ENCODE measurements around the gene LHX1. TPM values are rescaled to one million over a fixed set of nuclear protein-coding genes. Genes with fewer than 3 reads are reported as not detected.

The LHX1 gene
- polyA plus RNA-seq, 1 donor from 2014 or later: 2.5 TPM

DNA sequence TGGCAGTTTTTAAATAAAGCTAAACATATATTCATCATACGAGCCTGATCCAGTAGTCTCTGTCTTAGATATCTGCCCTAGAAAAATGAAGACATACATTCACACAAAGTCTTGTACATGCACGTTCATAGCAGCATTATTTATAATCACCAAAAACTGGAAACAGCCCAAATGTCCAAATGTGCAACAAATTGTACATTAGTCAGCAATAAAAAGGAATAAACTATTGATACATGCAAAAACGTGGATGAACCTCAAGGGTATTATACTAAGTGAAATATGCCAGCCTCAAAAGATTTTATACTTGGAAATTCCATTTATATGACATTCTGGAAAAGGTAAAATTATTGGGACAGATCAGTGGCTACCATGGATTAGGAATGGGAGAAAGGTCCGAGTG is 34.2 kb downstream of the LHX1 start:
- no peaks in the 10 kb centered on the region for H3K36me3 ChIP-seq (ENCODE audit: insufficient read depth, low read length)
- H3F3A ChIP-seq (ENCODE audit: insufficient read depth, low read length, poor library complexity, severe bottlenecking): no peaks in the 10 kb centered on the region
- H3K4me2 ChIP-seq (ENCODE audit: low read length): no peak overlapping the region
- no peak overlapping the region for H2AFZ ChIP-seq (ENCODE audit: low read depth, low read length)
- no peaks in the 10 kb centered on the region for H3K9me3 ChIP-seq (ENCODE audit: low read length)
- no peaks in the 10 kb centered on the region for H3K27me3 ChIP-seq (ENCODE audit: insufficient read depth, low read depth, low read length)
- H3K9me2 ChIP-seq (ENCODE audit: insufficient read depth, low read length): no peaks in the 10 kb centered on the region
- no peak overlapping the region for H3K4me3 ChIP-seq (ENCODE audit: low read length)
- TF ChIP-seq RAD21 (conservative IDR thresholded peaks at IDR 0.05) (no peak), TAF1 (IDR thresholded peaks at IDR 0.05; ENCODE audit: low read depth) (no peak), SMC3 (conservative IDR thresholded peaks at IDR 0.05; ENCODE audit: poor library complexity) (no peak), EP300 (conservative IDR thresholded peaks at IDR 0.05; ENCODE audit: poor library complexity, severe bottlenecking) (no peak), EZH2 (IDR thresholded peaks at IDR 0.05; ENCODE audit: borderline replicate concordance, insufficient read depth, low read length, poor library complexity, severe bottlenecking) (no peak), MXI1 (conservative IDR thresholded peaks at IDR 0.05; ENCODE audit: poor library complexity, severe bottlenecking) (no peak), REST (IDR thresholded peaks at IDR 0.05; ENCODE audit: borderline replicate concordance) (no peak), POLR2AphosphoS5 (IDR thresholded peaks at IDR 0.05) (no peak)
- TF ChIP-seq, protein P1, sequence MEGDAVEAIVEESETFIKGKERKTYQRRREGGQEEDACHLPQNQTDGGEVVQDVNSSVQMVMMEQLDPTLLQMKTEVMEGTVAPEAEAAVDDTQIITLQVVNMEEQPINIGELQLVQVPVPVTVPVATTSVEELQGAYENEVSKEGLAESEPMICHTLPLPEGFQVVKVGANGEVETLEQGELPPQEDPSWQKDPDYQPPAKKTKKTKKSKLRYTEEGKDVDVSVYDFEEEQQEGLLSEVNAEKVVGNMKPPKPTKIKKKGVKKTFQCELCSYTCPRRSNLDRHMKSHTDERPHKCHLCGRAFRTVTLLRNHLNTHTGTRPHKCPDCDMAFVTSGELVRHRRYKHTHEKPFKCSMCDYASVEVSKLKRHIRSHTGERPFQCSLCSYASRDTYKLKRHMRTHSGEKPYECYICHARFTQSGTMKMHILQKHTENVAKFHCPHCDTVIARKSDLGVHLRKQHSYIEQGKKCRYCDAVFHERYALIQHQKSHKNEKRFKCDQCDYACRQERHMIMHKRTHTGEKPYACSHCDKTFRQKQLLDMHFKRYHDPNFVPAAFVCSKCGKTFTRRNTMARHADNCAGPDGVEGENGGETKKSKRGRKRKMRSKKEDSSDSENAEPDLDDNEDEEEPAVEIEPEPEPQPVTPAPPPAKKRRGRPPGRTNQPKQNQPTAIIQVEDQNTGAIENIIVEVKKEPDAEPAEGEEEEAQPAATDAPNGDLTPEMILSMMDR (IDR thresholded peaks at IDR 0.05; ENCODE audit: poor library complexity, severe bottlenecking): no peak
- H3K79me2 ChIP-seq (replicated peaks; ENCODE audit: insufficient read depth, low read length): no peaks in the 10 kb centered on the region
- no peaks in the 10 kb centered on the region for H4K20me1 ChIP-seq (ENCODE audit: insufficient read depth)
- no peak overlapping the region for H3K9ac ChIP-seq (ENCODE audit: low read length)
- no peak overlapping the region for H3K27ac ChIP-seq (ENCODE audit: low read length)

DNA sequence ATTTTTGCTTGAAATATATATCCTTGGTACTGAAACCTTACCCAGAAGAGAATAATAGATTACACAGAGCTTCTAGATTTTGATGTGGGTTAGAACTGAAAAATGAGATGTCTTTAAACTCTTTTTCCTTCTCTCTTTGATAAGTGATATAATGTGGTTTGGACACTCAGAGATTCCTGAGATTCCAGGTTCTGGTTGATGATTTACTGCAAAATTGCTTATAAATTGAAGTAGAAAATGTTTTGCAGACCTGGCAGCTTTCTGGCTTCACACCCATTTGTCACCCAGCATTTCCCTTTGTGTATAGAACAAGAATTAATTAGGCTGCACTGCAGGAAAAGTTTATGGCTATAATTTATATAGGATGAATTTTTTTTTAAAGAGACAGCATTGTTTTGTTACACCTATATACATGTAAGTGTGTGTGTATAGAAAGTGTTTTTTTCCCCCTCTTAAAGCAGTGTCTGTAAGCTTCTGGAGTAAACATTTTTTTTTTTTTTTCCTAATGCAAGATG is 35.0 kb downstream of the LHX1 start:
- Histone ChIP-seq H3K27ac (ENCODE audit: low read length) (no peak overlapping the region), H3K27me3 (ENCODE audit: insufficient read depth, low read depth, low read length) (no peaks in the 10 kb centered on the region), H3K4me3 (ENCODE audit: low read length) (no peak overlapping the region), H3F3A (ENCODE audit: insufficient read depth, low read length, poor library complexity, severe bottlenecking) (no peaks in the 10 kb centered on the region), H3K9me3 (ENCODE audit: low read length) (no peaks in the 10 kb centered on the region), H3K4me2 (ENCODE audit: low read length) (no peak overlapping the region), H3K36me3 (ENCODE audit: insufficient read depth, low read length) (no peaks in the 10 kb centered on the region), H2AFZ (ENCODE audit: low read depth, low read length) (no peak overlapping the region), H4K20me1 (ENCODE audit: insufficient read depth) (no peaks in the 10 kb centered on the region), H3K9ac (ENCODE audit: low read length) (no peak overlapping the region), H3K9me2 (ENCODE audit: insufficient read depth, low read length) (no peaks in the 10 kb centered on the region), H3K79me2 (replicated peaks; ENCODE audit: insufficient read depth, low read length) (no peaks in the 10 kb centered on the region)
- no peak for TF ChIP-seq EP300 (conservative IDR thresholded peaks at IDR 0.05; ENCODE audit: poor library complexity, severe bottlenecking)
- no peak for TF ChIP-seq SMC3 (conservative IDR thresholded peaks at IDR 0.05; ENCODE audit: poor library complexity)
- TF ChIP-seq RAD21 (conservative IDR thresholded peaks at IDR 0.05): no peak
- TF ChIP-seq EZH2 (IDR thresholded peaks at IDR 0.05; ENCODE audit: borderline replicate concordance, insufficient read depth, low read length, poor library complexity, severe bottlenecking): no peak
- TF ChIP-seq REST (IDR thresholded peaks at IDR 0.05; ENCODE audit: borderline replicate concordance): no peak
- no peak for TF ChIP-seq POLR2AphosphoS5 (IDR thresholded peaks at IDR 0.05)
- TF ChIP-seq TAF1 (IDR thresholded peaks at IDR 0.05; ENCODE audit: low read depth): no peak
- TF ChIP-seq MXI1 (conservative IDR thresholded peaks at IDR 0.05; ENCODE audit: poor library complexity, severe bottlenecking): no peak
- TF ChIP-seq, protein P1 (IDR thresholded peaks at IDR 0.05; ENCODE audit: poor library complexity, severe bottlenecking): no peak
